Measurements from ENCODE around the gene USP31.

USP31 gene

GRCh38 chr16:23088018-23088417, 61.2 kb downstream of the USP31 start:
- no peak for TF ChIP-seq CTCF (IDR thresholded peaks at IDR 0.05; ENCODE audit: low read depth, low read length, missing control alignments)
- H3K36me3 ChIP-seq (replicated peaks): peaks cover 4% of the 10 kb centered on the region
- H3K27me3 ChIP-seq (replicated peaks): no peaks in the 10 kb centered on the region
- no peak overlapping the region for H3K27ac ChIP-seq
- DNase-seq: no peak
- H3K4me3 ChIP-seq (ENCODE audit: low read depth, low read length): no peak overlapping the region
- in situ Hi-C loops (cut with HindIII; ENCODE audit: low pct_ligation_motif_present, low sequenced_read_pairs): no loop called here

DNA sequence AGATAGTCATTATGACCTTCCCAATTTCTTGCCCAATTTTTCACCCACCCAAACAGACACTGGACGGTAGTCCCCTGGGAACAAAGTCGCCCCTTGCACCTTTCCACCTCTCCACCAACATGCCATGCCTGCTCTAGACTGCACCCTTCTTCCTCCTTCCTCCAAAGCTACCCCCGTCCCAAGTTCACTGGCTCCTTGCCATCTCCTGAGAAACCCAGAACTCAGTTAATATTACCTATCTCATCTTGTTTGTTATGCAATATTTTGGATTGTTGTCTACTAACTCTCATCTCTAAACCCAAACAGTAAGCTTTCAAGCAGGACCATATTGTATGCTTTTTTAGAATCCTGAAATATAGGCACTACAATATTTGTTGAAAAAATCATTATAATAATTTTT, 63.3 kb downstream of the USP31 start:
- Histone ChIP-seq H3K27me3 (replicated peaks) (no peaks in the 10 kb centered on the region), H3K4me3 (ENCODE audit: low read depth, low read length) (no peak overlapping the region), H3K27ac (no peak overlapping the region), H3K36me3 (replicated peaks) (peaks cover 4% of the 10 kb centered on the region)
- no peak for TF ChIP-seq CTCF (IDR thresholded peaks at IDR 0.05; ENCODE audit: low read depth, low read length, missing control alignments)
- DNase-seq: no peak
- in situ Hi-C loops (cut with HindIII; ENCODE audit: low pct_ligation_motif_present, low sequenced_read_pairs): no loop called here

- H3K27me3 ChIP-seq (replicated peaks): no peaks in the 10 kb centered on the region
- TF ChIP-seq CTCF (IDR thresholded peaks at IDR 0.05; ENCODE audit: low read depth, low read length, missing control alignments): peak; percentile 18
- no peak overlapping the region for H3K27ac ChIP-seq
- no peak for DNase-seq
- in situ Hi-C loops (cut with HindIII; ENCODE audit: low pct_ligation_motif_present, low sequenced_read_pairs): no loop called here
- H3K36me3 ChIP-seq (replicated peaks): peaks cover 6% of the 10 kb centered on the region
- H3K4me3 ChIP-seq (ENCODE audit: low read depth, low read length): no peak overlapping the region
These were observed 67.0 kb downstream of the USP31 start for GRCh38 chr16:23082161-23082788.

DNA sequence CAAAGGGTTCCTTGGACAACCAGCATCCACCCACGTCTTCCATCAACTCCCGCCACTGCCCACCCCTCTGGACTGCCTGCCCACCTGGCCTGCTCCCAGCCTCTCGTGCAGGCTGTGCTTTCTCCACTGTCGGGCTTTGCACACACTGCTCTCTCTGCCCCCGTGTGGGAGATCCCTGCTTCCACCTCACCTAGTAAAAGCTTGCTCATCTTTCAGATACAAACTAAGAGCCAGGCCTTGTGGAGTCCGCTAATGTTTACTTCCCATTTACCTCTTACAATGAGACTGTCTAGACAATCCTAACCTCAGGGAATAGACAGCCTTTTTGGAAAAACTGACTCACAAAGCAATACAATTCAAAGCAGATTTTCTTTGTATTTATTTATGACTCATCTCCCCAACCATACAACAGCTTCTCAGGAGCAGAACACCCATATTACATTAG, 67.6 kb downstream of the USP31 start:
- H3K27ac ChIP-seq: no peak overlapping the region
- peak; percentile 28 for TF ChIP-seq CTCF (IDR thresholded peaks at IDR 0.05; ENCODE audit: low read depth, low read length, missing control alignments)
- H3K27me3 ChIP-seq (replicated peaks): no peaks in the 10 kb centered on the region
- peaks cover 6% of the 10 kb centered on the region for H3K36me3 ChIP-seq (replicated peaks)
- in situ Hi-C loops (cut with HindIII; ENCODE audit: low pct_ligation_motif_present, low sequenced_read_pairs): no loop called here
- peak; percentile 31 for DNase-seq
- no peak overlapping the region for H3K4me3 ChIP-seq (ENCODE audit: low read depth, low read length)

DNA sequence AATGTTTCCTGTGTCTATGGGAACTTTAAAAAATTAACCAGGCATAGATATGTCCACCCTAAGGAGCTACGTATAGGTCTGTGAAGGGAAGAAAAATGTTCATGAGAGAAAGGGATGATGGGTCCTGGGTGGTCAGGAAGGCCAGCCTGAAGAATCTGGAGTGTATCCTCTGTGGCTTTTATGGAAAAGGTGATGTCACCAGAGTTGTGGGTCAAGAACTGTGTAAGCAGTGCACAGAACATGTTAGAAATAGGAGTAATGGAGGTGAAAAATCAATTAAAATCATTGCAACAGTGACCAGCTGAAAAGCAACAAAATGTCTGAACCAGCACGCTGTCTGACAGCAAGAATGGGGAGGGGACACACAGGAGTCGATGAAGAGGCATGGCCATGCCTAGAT, 68.5 kb downstream of the USP31 start:
- in situ Hi-C loops (cut with HindIII; ENCODE audit: low pct_ligation_motif_present, low sequenced_read_pairs): no loop called here
- TF ChIP-seq CTCF (IDR thresholded peaks at IDR 0.05; ENCODE audit: low read depth, low read length, missing control alignments): no peak
- H3K27me3 ChIP-seq (replicated peaks): no peaks in the 10 kb centered on the region
- H3K4me3 ChIP-seq (ENCODE audit: low read depth, low read length): no peak overlapping the region
- peaks cover 6% of the 10 kb centered on the region for H3K36me3 ChIP-seq (replicated peaks)
- DNase-seq: no peak
- no peak overlapping the region for H3K27ac ChIP-seq

- peaks cover 6% of the 10 kb centered on the region for H3K36me3 ChIP-seq (replicated peaks)
- no peak for DNase-seq
- H3K27me3 ChIP-seq (replicated peaks): no peaks in the 10 kb centered on the region
- no peak overlapping the region for H3K27ac ChIP-seq
- no peak for TF ChIP-seq CTCF (IDR thresholded peaks at IDR 0.05; ENCODE audit: low read depth, low read length, missing control alignments)
- in situ Hi-C loops (cut with HindIII; ENCODE audit: low pct_ligation_motif_present, low sequenced_read_pairs): no loop called here
- no peak overlapping the region for H3K4me3 ChIP-seq (ENCODE audit: low read depth, low read length)
These were observed 68.9 kb downstream of the USP31 start for GRCh38 chr16:23080329-23080728.

All from brain microvascular endothelial cell (primary cell).